Measurements from ENCODE around the gene DAP.

DNA sequence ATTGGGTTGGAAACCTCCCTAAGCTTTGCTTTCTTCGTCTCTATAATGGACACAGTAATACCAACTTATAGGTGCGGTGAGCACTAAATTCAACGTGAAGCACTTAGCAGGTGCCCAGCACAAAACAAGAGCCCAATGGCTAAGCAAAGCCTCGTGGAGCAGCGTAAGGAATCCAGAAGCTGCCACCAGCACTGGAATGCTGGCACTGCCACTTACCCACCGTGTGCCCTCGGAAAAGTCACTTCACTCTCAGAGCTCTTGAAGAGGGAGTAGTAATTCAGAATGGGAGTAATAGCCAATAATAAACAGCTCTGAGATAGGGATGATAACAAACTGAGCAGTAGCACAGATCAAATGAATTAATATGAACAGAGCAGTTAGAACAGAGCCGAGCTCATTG is 16.4 kb downstream of the DAP start:
- TF ChIP-seq, protein P1, sequence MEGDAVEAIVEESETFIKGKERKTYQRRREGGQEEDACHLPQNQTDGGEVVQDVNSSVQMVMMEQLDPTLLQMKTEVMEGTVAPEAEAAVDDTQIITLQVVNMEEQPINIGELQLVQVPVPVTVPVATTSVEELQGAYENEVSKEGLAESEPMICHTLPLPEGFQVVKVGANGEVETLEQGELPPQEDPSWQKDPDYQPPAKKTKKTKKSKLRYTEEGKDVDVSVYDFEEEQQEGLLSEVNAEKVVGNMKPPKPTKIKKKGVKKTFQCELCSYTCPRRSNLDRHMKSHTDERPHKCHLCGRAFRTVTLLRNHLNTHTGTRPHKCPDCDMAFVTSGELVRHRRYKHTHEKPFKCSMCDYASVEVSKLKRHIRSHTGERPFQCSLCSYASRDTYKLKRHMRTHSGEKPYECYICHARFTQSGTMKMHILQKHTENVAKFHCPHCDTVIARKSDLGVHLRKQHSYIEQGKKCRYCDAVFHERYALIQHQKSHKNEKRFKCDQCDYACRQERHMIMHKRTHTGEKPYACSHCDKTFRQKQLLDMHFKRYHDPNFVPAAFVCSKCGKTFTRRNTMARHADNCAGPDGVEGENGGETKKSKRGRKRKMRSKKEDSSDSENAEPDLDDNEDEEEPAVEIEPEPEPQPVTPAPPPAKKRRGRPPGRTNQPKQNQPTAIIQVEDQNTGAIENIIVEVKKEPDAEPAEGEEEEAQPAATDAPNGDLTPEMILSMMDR (conservative IDR thresholded peaks at IDR 0.05; ENCODE audit: low read depth, low read length) = no peak
- no peak for TF ChIP-seq MAFK (IDR thresholded peaks at IDR 0.05; ENCODE audit: low read depth, low read length)
